GM12864 (cell line): ENCODE data around the gene ACRBP.
A peak's percentile ranks its signal among the peaks of the same experiment; 100 is the strongest.

Experiments
- DNase-seq: peaks from one replicate; pipeline ENCODE4 v3.0.0-alpha.2; 2011; ENCODE audit warnings: low read depth
- H3K4me3 ChIP-seq: 2 replicates; pipeline ENCODE4 v1.5.1; 2011; ENCODE audit warnings: mild to moderate bottlenecking, low read depth, low read length, control low read depth
- CTCF ChIP-seq: IDR thresholded peaks from 2 replicates; pipeline ENCODE4 v1.5.1; 2011; ENCODE audit warnings: low read depth, mild to moderate bottlenecking, moderate library complexity, low read length, control low read depth, inconsistent platforms; ENCODE audit errors: missing control alignments

Gene ACRBP

GRCh38 chr12:6688999-6689882 lies 42.0 kb upstream of the ACRBP start, which contains the start of gene ZNF384:
ZNF384 (minus strand) TSS chr12:6689375; CDS start chr12:6679520, 9,855 bp downstream.
- DNase-seq = peak; percentile 99
- H3K4me3 ChIP-seq = peak within 1 kb of the TSS; percentile 98
- TF ChIP-seq CTCF = no peak

- no peak for DNase-seq
- TF ChIP-seq CTCF = no peak
- peak overlapping the region; percentile 98 for H3K4me3 ChIP-seq
Observed at GRCh38 chr12:6688543-6688998, 41.3 kb upstream of the ACRBP start.

- H3K4me3 ChIP-seq = no peak overlapping the region
- no peak for TF ChIP-seq CTCF
- no peak for DNase-seq
Observed at GRCh38 chr12:6685814-6686213, 38.6 kb upstream of the ACRBP start.

- TF ChIP-seq CTCF = peak; percentile 54
- no peak overlapping the region for H3K4me3 ChIP-seq
- DNase-seq = no peak
Observed at GRCh38 chr12:6684609-6685008, 37.4 kb upstream of the ACRBP start.

- no peak overlapping the region for H3K4me3 ChIP-seq
- DNase-seq = no peak
- no peak for TF ChIP-seq CTCF
Observed at GRCh38 chr12:6676962-6677361, 29.7 kb upstream of the ACRBP start.

- no peak overlapping the region for H3K4me3 ChIP-seq
- TF ChIP-seq CTCF = no peak
- DNase-seq = no peak
Observed at GRCh38 chr12:6672143-6672542, 24.9 kb upstream of the ACRBP start.

GRCh38 chr12:6667559-6668210 lies 20.5 kb upstream of the ACRBP start:
- DNase-seq = no peak
- no peak overlapping the region for H3K4me3 ChIP-seq
- peak; percentile 49 for TF ChIP-seq CTCF
